IMR-90 (cell line): ENCODE data around the gene ATP2B2. TPM values are rescaled to one million over a fixed set of nuclear protein-coding genes. Genes with fewer than 3 reads are reported as not detected.
A peak's percentile ranks its signal among the peaks of the same experiment; 100 is the strongest.

ENCODE experiments used
- ATAC-seq: fragments of 200-7000 bp; cut with Tn5 transposase; 2 replicates; pipeline ENCODE4 v1.9.1; 2020; ENCODE audit warnings: low read depth, mild to moderate bottlenecking, moderate library complexity
- BruUV-seq: library from RNA; stranded (reverse); fragments of 400-500 nt; replicated peaks from 2 replicates; lab custom pipeline; 2021; lab: Mats Ljungman, UMichigan
- CTCF ChIA-PET: fragments of 300-600 bp; formaldehyde crosslinking; extraction: SDS; loops from one replicate; lab custom pipeline; 2021; ENCODE audit warnings: antibody characterized with exemption; lab: Yijun Ruan, JAX
- POLR2A ChIA-PET: fragments of 300-600 bp; sonication (Branson Sonifier 250); formaldehyde crosslinking; loops from one replicate; lab custom pipeline; 2022; ENCODE audit warnings: antibody characterized with exemption; ENCODE audit not compliant: unreplicated experiment; lab: Charles Lee
- DNase-seq: peaks from one replicate; pipeline ENCODE4 v3.0.0; 2013
- H2AFZ ChIP-seq: replicated peaks from 2 replicates; pipeline ENCODE3; 2013; ENCODE audit warnings: low read length, mild to moderate bottlenecking; ENCODE audit not compliant: poor library complexity
- H2AK5ac ChIP-seq: 2 replicates; pipeline ENCODE4 v1.6.1; 2013; ENCODE audit warnings: low read depth, low read length, inconsistent platforms
- H2AK9ac ChIP-seq: replicated peaks from 2 replicates; pipeline ENCODE3; 2013; ENCODE audit warnings: mild to moderate bottlenecking, low read depth, low read length, moderate library complexity; ENCODE audit not compliant: poor library complexity
- H2BK120ac ChIP-seq: 2 replicates; pipeline ENCODE4 v1.6.1; 2013; ENCODE audit warnings: low read depth, low read length, inconsistent platforms
- H2BK15ac ChIP-seq: 3 replicates; pipeline ENCODE4 v1.6.1; 2013; ENCODE audit warnings: low read depth, low read length, inconsistent platforms
- H2BK20ac ChIP-seq: 2 replicates; pipeline ENCODE4 v1.6.1; 2013; ENCODE audit warnings: low read depth, mild to moderate bottlenecking, inconsistent platforms, low read length, moderate library complexity
- H2BK5ac ChIP-seq: 2 replicates; pipeline ENCODE4 v1.6.1; 2013; ENCODE audit warnings: mild to moderate bottlenecking, low read depth, low read length, inconsistent platforms; ENCODE audit not compliant: poor library complexity, severe bottlenecking
- H3K14ac ChIP-seq: replicated peaks from 2 replicates; pipeline ENCODE4 v1.6.1; 2013; ENCODE audit warnings: low read depth, low read length, inconsistent platforms
- H3K18ac ChIP-seq: 2 replicates; pipeline ENCODE4 v1.6.1; 2013; ENCODE audit warnings: low read depth, low read length, control low read depth
- H3K23ac ChIP-seq: 2 replicates; pipeline ENCODE4 v1.6.1; 2013; ENCODE audit warnings: low read depth, low read length, inconsistent platforms
- H3K27ac ChIP-seq: 2 replicates; pipeline ENCODE4 v1.5.1; 2013; ENCODE audit warnings: mild to moderate bottlenecking, control low read depth, low read length; ENCODE audit not compliant: insufficient read depth
- H3K27me3 ChIP-seq: 2 replicates; pipeline ENCODE4 v1.6.1; 2013; ENCODE audit warnings: low read length; ENCODE audit not compliant: control insufficient read depth, insufficient read depth
- H3K36me3 ChIP-seq: 2 replicates; pipeline ENCODE4 v1.6.1; 2013; ENCODE audit warnings: low read length, mixed read lengths; ENCODE audit not compliant: control insufficient read depth, insufficient read depth
- H3K4ac ChIP-seq: 2 replicates; pipeline ENCODE4 v1.6.1; 2013; ENCODE audit warnings: low read depth, low read length, inconsistent platforms
- H3K4me1 ChIP-seq: 2 replicates; pipeline ENCODE4 v1.6.1; 2013; ENCODE audit warnings: low read length, mixed read lengths; ENCODE audit not compliant: control insufficient read depth, insufficient read depth
- H3K4me2 ChIP-seq: 2 replicates; pipeline ENCODE4 v1.6.1; 2013; ENCODE audit warnings: low read depth, mild to moderate bottlenecking, control low read depth, low read length, moderate library complexity
- H3K4me3 ChIP-seq: 2 replicates; pipeline ENCODE4 v1.5.1; 2013; ENCODE audit warnings: low read depth, mild to moderate bottlenecking, control low read depth, low read length, moderate library complexity; ENCODE audit not compliant: insufficient read depth
- H3K56ac ChIP-seq: 2 replicates; pipeline ENCODE4 v1.6.1; 2013; ENCODE audit warnings: low read length, inconsistent platforms; ENCODE audit not compliant: insufficient read depth; ENCODE audit errors: extremely low read depth
- H3K79me1 ChIP-seq, 2 experiments: 2 replicates each; pipeline ENCODE4 v1.6.1; 2013; ENCODE audit warnings: low read length in 2 of 2, inconsistent platforms in 1 of 2, low read depth in 1 of 2
- H3K9ac ChIP-seq: 2 replicates; pipeline ENCODE4 v1.6.1; 2013; ENCODE audit warnings: low read depth, low read length, control low read depth
- H3K9me1 ChIP-seq: 2 replicates; pipeline ENCODE4 v1.6.1; 2013; ENCODE audit warnings: low read length, inconsistent platforms; ENCODE audit not compliant: insufficient read depth
- H3K9me3 ChIP-seq: 2 replicates; pipeline ENCODE4 v1.6.1; 2013; ENCODE audit warnings: low read length; ENCODE audit not compliant: control insufficient read depth, insufficient read depth
- H4K20me1 ChIP-seq: 2 replicates; pipeline ENCODE4 v1.6.1; 2013; ENCODE audit warnings: low read length, inconsistent platforms; ENCODE audit not compliant: insufficient read depth
- H4K5ac ChIP-seq: 2 replicates; pipeline ENCODE4 v1.6.1; 2013; ENCODE audit warnings: mild to moderate bottlenecking, low read depth, low read length, control low read depth
- H4K8ac ChIP-seq, 2 experiments: 2 replicates each; pipeline ENCODE4 v1.6.1; 2013; ENCODE audit warnings: low read depth in 2 of 2, low read length in 2 of 2, control low read depth in 1 of 2, inconsistent platforms in 1 of 2
- H4K91ac ChIP-seq: 2 replicates; pipeline ENCODE4 v1.6.1; 2013; ENCODE audit warnings: low read depth, low read length, inconsistent platforms; ENCODE audit not compliant: insufficient read depth
- MXI1 ChIP-seq: IDR thresholded peaks from 2 replicates; pipeline ENCODE4 v1.6.1; 2012; ENCODE audit warnings: low read depth, mild to moderate bottlenecking, low read length, moderate library complexity, borderline replicate concordance
- USF2 ChIP-seq: fragments of 150-350 bp; IDR thresholded peaks from 2 replicates; pipeline ENCODE4 v1.6.1; 2017; ENCODE audit warnings: mild to moderate bottlenecking, antibody characterized with exemption, low read length, low read depth
- WGBS, 2 experiments: methylation state at CpG; one replicate each; pipeline versions ENCODE4 v1.1.5 to v1.1.7; 2013; ENCODE audit warnings: missing lambda C conversion rate in 2 of 2; ENCODE audit not compliant: insufficient read length in 1 of 2; ENCODE audit errors: extremely low coverage in 2 of 2; 5-methylcytosine and 5-hydroxymethylcytosine counted together
- dilution Hi-C: fragments of 300-500 bp; cut with HindIII; formaldehyde crosslinking; loops from one replicate; pipeline ENCODE4 v1.14.3; 2018; ENCODE audit warnings: low sequenced_read_pairs; ENCODE audit not compliant: unreplicated experiment
- in situ Hi-C: fragments of 300-500 bp; cut with MboI; formaldehyde crosslinking; loops from 3 replicates; pipeline ENCODE4 v1.14.3; 2019; ENCODE audit warnings: low sequenced_read_pairs, inconsistent platforms, mixed read lengths
- intact Hi-C: fragments of 100-400 bp; cut with micrococcal nuclease; formaldehyde crosslinking; loops from 2 replicates; pipeline ENCODE4 v1.10.0; 2022
- polyA plus RNA-seq, 3 experiments: library from polyadenylated mRNA; depleted of rRNA; stranded (reverse); fragments of >200 nt; gene quantifications; 2 replicates each; pipeline ENCODE4 v1.2.3, GENCODE V29; 2012; ENCODE audit warnings: low replicate concordance in 1 of 3
- total RNA-seq: library from RNA; depleted of rRNA; stranded (reverse); fragments of >200 nt; gene quantifications from 2 replicates; pipeline ENCODE4 v1.2.3, GENCODE V29; 2012

Gene ATP2B2
- total and polyA plus RNA-seq, 2 of the 4 experiments (the other 2 are of a cell fraction): under 0.01 to 0.02 TPM

DNA sequence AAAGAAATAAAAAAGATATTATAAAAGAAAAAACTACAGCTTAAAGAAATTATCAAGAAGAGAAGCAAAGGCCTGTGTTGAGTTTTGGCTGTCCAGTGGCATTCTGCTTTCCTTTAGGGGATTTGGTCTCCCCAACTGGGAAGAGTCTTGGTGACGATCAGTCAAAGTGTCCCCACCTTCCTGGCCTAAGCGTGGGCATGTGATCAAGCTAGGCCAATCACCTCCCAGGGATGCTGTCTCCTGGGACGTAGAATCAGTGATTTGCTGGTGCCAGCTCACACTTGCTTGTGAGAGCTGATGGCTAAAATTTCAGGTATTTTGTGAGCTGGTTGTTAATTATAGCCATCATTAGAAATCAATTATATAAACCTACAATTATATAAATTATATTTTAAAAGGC is 69.5 kb downstream of the ATP2B2 start:
- Histone ChIP-seq H2AK9ac (no peak overlapping the region), H2BK15ac (no peak overlapping the region), H3K9me1 (peaks cover 18% of the 10 kb centered on the region), H2BK20ac (no peak overlapping the region), H2BK5ac (no peak overlapping the region), H3K56ac (no peak overlapping the region), H3K27me3 (no peaks in the 10 kb centered on the region; the same call in 1 of the 2 replicates), H3K9ac (no peak overlapping the region), H4K20me1 (peaks cover 3% of the 10 kb centered on the region; the same call in 1 of the 2 replicates), H3K14ac (no peak overlapping the region), H3K9me3 (no peaks in the 10 kb centered on the region), H4K8ac (no peak overlapping the region), H3K23ac (no peak overlapping the region), H3K27ac (no peak overlapping the region), H3K36me3 (no peaks in the 10 kb centered on the region), H4K91ac (no peak overlapping the region), H3K79me1 (no peaks in the 10 kb centered on the region), H3K4ac (no peak overlapping the region), H2AFZ (peak overlapping the region; percentile 40), H2BK120ac (no peak overlapping the region), H4K5ac (no peak overlapping the region), H3K18ac (no peak overlapping the region), H2AK5ac (0 out of 2 replicates have a peak overlapping the region, but pooled peaks have one; percentile 24), H3K4me1 (peaks cover 16% of the 10 kb centered on the region), H3K4me3 (no peak overlapping the region), H3K4me2 (no peak overlapping the region)
- no CpG with 5 or more reads among the region's 3 CpGs for WGBS, 2 experiments
- DNase-seq (no peak), ATAC-seq (no peak)
- CTCF ChIA-PET: no interaction called here
- intact Hi-C loops (loop anchor here (5.0 kb wide), 1 partner anchor 69 kb away; no protein-coding TSS in a partner anchor), in situ Hi-C loops (loop anchor here (5.0 kb wide), 1 partner anchor 64 kb away; no protein-coding TSS in a partner anchor), dilution Hi-C loops (no loop called here)
- POLR2A ChIA-PET: no interaction called here
- TF ChIP-seq USF2 (peak; percentile 39; the same call in 1 of the 2 replicates), MXI1 (no peak)
- no TSS peak for BruUV-seq
